Hepatocyte (in vitro differentiated cells): Measurements from ENCODE around the gene AGAP4.
"Not testable (repeated sequence)": the region's sequence is repeated elsewhere in the genome, so short reads cannot be mapped to it uniquely, and the experiment has no call there.

Source experiments
- EZH2 ChIP-seq: fragments of 200-600 bp; sonication (generic); IDR thresholded peaks from 2 replicates; pipeline ENCODE4 v1.6.1; 2016; ENCODE audit warnings: antibody characterized with exemption, mild to moderate bottlenecking, borderline replicate concordance
- EZH2phosphoT487 ChIP-seq: fragments of 200-600 bp; sonication (generic); IDR thresholded peaks from one replicate; pipeline ENCODE4 v1.6.1; 2018; ENCODE audit warnings: antibody characterized with exemption, mild to moderate bottlenecking, low read depth, moderate library complexity; ENCODE audit not compliant: unreplicated experiment, severe bottlenecking
- TF ChIP-seq, protein P1 (sequence below): fragments of 200-600 bp; sonication (generic); IDR thresholded peaks from 2 replicates; pipeline ENCODE4 v1.5.1; 2016; ENCODE audit warnings: antibody characterized with exemption, mild to moderate bottlenecking; ENCODE audit not compliant: poor library complexity

GRCh38 chr10:45882880-45883279 is 35.6 kb upstream of the AGAP4 start:
- TF ChIP-seq, protein P1, sequence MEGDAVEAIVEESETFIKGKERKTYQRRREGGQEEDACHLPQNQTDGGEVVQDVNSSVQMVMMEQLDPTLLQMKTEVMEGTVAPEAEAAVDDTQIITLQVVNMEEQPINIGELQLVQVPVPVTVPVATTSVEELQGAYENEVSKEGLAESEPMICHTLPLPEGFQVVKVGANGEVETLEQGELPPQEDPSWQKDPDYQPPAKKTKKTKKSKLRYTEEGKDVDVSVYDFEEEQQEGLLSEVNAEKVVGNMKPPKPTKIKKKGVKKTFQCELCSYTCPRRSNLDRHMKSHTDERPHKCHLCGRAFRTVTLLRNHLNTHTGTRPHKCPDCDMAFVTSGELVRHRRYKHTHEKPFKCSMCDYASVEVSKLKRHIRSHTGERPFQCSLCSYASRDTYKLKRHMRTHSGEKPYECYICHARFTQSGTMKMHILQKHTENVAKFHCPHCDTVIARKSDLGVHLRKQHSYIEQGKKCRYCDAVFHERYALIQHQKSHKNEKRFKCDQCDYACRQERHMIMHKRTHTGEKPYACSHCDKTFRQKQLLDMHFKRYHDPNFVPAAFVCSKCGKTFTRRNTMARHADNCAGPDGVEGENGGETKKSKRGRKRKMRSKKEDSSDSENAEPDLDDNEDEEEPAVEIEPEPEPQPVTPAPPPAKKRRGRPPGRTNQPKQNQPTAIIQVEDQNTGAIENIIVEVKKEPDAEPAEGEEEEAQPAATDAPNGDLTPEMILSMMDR = not testable (repeated sequence)
- not testable (repeated sequence) for TF ChIP-seq EZH2phosphoT487, EZH2
